ENCODE measurements around the gene ST3GAL2.
"Not testable (repeated sequence)": the region's sequence is repeated elsewhere in the genome, so short reads cannot be mapped to it uniquely, and the experiment has no call there.

ST3GAL2 gene

GRCh38 chr16:70380919-70381603 is 57.8 kb downstream of the ST3GAL2 start:
- peak; percentile 96 for DNase-seq

DNA sequence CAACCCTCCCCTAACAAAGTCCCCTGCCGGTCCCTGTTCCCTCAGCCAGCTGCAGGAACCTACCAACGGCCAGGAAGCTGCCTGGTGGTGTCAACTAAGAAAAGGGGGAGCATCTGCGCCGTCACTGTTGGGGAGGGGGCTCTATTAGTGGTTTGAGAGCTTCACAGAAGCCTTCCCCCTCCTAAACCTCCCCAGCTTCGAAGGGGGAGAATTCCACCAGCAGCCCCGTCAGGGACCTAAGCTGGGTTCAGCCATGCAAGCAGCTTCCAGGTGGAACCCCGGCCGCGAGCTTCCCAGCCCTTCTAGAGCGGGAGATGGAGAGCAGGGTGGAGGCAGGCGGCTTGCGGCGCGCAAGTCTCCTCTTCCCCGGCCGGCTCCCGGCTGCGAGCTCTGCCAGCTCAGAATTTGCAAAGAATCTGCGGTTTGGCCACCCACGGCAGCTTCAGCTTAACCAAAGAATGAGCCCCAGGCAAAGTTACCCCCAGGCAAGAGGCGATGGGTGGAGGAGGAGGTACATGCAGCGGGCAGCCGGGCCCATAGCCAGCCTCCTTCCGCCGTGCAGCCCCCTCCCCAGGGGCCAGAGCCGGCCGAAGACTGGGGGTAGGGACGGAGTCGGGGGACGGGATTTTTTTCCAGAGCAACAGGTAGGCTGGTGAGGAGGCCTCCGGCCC is 58.5 kb downstream of the ST3GAL2 start:
- peak; percentile 49 for DNase-seq

DNA sequence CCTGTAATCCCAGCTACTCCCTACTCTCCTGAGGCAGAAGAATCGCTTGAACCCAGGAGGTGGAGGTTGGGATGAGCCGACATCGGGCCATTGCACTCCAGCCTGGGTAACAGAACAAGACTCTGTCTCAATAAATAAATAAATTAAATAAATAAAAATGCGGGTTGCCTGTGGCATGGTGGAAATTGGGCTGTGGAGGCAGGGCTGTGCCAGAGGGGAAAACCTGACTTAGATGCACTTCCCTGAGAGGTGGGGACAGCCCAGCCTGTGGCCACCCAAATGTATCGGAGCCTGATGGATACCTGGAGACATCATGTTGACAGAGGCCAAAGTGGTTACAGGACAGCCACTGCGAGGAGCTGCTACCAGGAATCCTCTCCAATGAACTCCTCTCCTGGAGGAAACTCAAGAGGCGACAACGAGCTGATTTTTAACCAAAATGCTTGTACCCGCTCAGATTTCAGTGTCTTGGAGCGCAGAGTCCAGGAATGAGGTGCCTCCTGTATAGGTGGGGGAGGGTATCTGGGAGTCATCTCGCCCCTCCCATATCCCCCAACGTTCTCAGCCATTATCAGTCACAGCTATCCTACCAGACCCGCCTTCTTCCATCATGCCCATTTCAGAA is 59.9 kb downstream of the ST3GAL2 start:
- no peak for DNase-seq

GRCh38 chr16:70377782-70378181 is 61.1 kb downstream of the ST3GAL2 start:
- no peak for DNase-seq

DNA sequence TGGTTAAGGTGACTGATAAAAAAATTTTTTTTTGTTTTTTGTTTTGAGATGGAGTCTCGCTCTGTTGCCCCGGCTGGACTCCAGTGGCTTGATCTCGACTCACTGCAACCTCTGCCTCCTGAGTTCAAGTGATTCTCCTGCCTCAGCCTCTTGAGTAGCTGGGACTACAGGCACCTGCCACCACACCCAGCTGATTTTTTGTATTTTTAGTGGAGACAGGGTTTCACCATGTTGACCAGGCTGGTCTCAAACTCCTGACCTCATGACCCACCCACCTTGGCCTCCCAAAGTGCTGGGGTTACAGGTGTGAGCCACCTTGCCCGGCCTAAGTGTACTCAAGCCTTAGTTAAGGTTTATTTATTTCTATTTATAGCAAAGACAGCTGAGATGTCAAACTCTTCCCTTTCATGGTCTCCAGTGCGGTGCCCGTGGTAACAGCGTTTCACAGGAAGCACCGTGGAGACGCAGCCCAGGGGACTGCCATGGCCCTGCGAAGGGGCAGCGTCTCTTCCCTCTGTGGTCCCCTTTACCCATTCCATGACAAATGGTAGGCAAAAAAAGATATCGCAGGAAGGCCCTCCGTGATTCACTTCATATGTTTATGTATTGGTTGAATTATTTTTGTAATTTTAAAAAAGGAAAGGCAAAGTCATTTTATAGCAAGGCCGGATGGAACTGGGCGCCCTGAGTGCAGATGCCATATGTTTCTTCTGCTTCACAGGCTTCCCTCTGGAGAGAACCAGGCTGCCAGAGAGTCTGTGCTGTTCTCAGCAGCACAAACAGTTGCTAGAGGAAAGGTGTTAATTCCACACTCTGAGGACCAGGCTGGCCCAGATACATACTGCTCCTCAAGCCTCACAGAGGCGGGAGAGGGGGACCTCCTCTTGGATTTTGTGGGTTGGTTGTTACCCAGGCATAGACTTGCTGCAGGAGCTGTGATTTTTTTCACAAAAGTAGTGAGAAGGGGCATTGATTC is 63.0 kb downstream of the ST3GAL2 start:
- DNase-seq: no peak

- DNase-seq: no peak
Observed at GRCh38 chr16:70374213-70374612, 64.7 kb downstream of the ST3GAL2 start.

GRCh38 chr16:70372921-70373728 is 65.8 kb downstream of the ST3GAL2 start:
- no peak for DNase-seq

GRCh38 chr16:70370924-70371323 is 68.0 kb downstream of the ST3GAL2 start:
- no peak for DNase-seq

- DNase-seq: not testable (repeated sequence)
Observed at GRCh38 chr16:70370145-70370544, 68.8 kb downstream of the ST3GAL2 start.

DNA sequence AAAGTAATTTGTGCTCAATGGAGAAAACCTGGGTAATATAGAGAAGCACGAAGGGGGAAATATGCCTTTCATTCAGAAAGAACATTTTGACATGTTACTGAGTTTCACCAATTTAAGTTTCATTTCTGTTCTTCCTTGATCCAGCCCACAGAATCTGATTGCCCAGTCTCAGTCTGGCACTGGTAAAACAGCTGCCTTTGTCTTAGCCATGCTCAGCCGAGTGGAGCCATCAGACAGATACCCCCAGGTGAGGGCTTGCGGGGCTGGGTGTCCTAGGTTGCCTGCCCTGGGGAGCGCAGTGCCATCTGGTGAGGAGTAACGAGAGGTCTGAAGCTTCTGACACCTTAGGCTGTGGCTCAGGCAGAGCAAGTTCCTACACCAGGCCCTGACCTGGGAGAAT is 74.5 kb downstream of the ST3GAL2 start:
- DNase-seq: no peak

GRCh38 chr16:70359552-70359951 is 79.3 kb downstream of the ST3GAL2 start:
- no peak for DNase-seq

- no peak for DNase-seq
Observed at GRCh38 chr16:70349783-70350182, 89.1 kb downstream of the ST3GAL2 start.

DNA sequence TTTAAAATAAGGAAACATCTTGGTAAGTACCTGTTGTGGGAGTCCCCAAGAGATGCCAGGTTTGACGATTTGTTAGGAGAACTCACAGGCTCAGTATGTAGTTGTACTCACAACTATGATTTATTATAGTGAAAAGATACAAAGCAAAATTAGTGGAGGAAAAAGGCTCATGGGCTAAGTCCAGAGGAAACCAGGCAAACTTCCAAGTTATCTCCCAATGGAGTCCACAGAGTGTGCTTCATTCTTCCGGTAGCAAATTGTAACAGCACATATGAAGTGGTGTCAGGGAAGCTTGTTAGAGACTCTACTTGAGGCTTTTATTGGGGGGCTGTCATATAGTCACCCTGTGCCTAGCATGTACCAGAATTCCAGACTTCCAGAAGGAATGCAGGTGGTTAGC is 89.9 kb downstream of the ST3GAL2 start:
- DNase-seq: no peak

DNA sequence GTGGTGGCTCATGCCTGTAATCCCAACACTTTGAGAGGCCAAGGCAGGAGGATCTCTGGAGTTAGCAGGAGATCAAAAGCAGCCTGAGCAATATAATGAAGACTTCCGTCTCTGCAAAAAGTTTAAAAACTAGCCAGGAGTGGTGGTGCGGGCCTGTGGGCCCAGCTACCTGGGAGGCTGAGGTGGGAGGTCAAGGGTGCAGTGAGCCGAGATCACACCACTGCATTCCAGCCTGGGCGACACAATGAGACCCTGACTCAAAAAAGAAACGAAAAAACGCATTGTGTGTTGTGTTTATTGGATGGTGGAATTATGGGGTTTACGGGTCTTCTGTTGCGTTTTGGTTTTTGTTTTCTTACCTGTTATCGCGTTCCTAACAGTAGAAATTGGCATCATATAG is 93.1 kb downstream of the ST3GAL2 start:
- DNase-seq: no peak

DNA sequence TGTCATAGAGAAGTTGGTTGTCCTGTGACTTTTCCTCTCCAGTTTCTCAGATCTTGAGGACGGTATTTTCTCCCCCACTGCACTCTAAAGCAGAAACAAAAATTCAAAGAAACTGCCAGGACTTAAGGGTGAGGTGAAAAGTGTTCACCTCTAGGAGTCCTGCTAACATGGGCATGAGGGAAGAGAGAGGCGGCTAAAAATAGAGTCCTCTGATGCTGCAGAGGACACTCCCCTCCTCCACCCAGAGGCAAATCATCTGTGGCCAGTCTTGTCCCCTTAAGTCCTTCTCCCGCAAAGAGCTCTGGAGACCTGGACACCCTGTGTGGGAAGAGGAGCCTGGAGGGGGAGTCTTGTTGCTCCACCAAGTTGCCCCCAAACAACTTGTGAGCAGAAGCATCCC is 96.9 kb downstream of the ST3GAL2 start:
- DNase-seq: peak; percentile 7

DNA sequence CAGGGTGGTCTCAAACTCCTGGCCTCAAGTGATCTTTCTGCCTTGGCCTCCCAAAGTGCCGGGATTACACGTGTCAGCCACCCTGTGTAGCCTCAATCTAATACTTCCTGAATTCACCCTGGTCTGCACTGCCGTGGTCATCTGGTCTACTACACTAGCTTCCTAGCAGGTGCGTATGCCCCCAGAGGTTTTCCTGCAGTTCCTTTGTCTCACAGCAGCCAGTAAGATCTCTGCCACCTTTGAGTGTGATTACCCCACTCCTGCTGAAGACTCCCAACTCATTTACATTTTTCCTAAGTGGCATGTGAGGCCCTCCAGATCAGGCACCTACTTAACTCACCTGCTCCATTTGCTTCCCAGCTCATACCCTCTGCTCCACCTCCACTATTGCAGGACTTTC is 97.3 kb downstream of the ST3GAL2 start:
- no peak for DNase-seq

DNA sequence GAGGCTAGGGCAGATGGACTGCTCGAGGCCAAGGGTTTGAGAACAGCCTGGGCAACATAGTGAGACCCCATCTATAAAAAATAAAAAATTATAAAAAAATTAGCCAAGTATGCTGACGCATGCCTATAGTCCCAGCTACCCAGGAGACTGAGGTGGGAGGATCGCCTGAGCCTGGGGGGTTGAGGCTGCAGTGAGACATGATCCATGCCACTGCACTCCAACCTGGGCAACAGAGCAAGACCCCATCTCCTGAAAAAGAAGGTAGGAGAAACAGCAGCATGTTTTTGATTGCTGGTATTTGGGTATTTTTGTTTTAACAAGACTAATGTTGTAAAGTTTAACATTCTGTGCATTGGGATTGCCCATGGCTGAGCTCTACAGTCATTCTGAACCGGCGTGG is 101.1 kb downstream of the ST3GAL2 start:
- no peak for DNase-seq

DNA sequence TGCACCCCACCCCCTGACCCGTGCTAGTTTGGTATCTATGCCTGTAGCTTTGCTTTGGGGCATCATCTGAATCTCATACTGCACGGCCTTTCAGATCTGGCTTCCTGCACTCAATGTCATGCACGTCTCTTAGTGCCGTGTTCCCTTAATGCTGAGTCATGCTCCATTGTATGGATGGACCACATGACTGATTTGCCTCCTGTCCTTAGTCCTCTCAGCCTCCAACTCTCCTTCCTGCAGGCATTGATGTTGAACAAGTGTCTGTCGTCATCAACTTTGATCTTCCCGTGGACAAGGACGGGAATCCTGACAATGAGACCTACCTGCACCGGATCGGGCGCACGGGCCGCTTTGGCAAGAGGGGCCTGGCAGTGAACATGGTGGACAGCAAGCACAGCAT is 106.2 kb downstream of the ST3GAL2 start:
- not testable (repeated sequence) for DNase-seq

- DNase-seq: no peak
Observed at GRCh38 chr16:70331588-70332358, 107.1 kb downstream of the ST3GAL2 start.

- DNase-seq: no peak
Observed at GRCh38 chr16:70331091-70331490, 107.8 kb downstream of the ST3GAL2 start.
